Heart right ventricle (tissue), 16 donors: Measurements from ENCODE around the gene FYN. TPM values are rescaled to one million over a fixed set of nuclear protein-coding genes. Genes with fewer than 3 reads are reported as not detected.

Source experiments
- ATAC-seq, 8 donors: fragments of 200-7000 bp; cut with Tn5 transposase; one replicate each; pipeline ENCODE4 v1.9.1; 2020; ENCODE audit warnings: mild to moderate bottlenecking in 8 of 8, moderate library complexity in 8 of 8, moderate number of reproducible peaks in 1 of 8
- DNase-seq, 2 donors: peaks; one replicate each; pipeline ENCODE4 v3.0.0-alpha.2; 2020
- H3K27ac ChIP-seq, 10 donors: fragments of 200-600 bp; sonication (generic) in 2 of 10; one replicate each; pipeline versions ENCODE4 v1.5.0 to v1.8.0; 2020 to 2022; ENCODE audit warnings: mild to moderate bottlenecking in 3 of 10
- H3K27me3 ChIP-seq, 7 donors: fragments of 200-600 bp; one replicate each; pipeline ENCODE4 v1.8.0; 2021 to 2022; ENCODE audit warnings: mild to moderate bottlenecking in 2 of 7
- H3K36me3 ChIP-seq, 9 donors: fragments of 200-600 bp; sonication (generic) in 1 of 9; one replicate each; pipeline versions ENCODE4 v1.5.0 to v1.8.0; 2020 to 2022; ENCODE audit warnings: mild to moderate bottlenecking in 2 of 9
- H3K4me1 ChIP-seq, 9 donors: fragments of 200-600 bp; sonication (generic) in 1 of 9; one replicate each; pipeline versions ENCODE4 v1.5.0 to v1.8.0; 2020 to 2022; ENCODE audit warnings: mild to moderate bottlenecking in 4 of 9
- H3K4me3 ChIP-seq, 10 donors: fragments of 200-600 bp; sonication (generic) in 2 of 10; one replicate each; pipeline versions ENCODE4 v1.5.0 to v1.8.0; 2020 to 2022; ENCODE audit warnings: mild to moderate bottlenecking in 7 of 10, moderate library complexity in 2 of 10
- H3K9me3 ChIP-seq, 11 donors: fragments of 200-600 bp in 10 of 11; sonication (generic) in 2 of 11; one replicate each; pipeline versions ENCODE4 v1.5.0 to v1.8.0; 2013 to 2022; ENCODE audit warnings: mild to moderate bottlenecking in 2 of 11, control low read depth in 1 of 11, moderate library complexity in 1 of 11
- WGBS, 2 donors: extraction: QIAGEN DNeasy Blood & Tissue Kit; methylation state at CpG; one replicate each; pipeline ENCODE4 v1.1.7; 2013; ENCODE audit warnings: inconsistent platforms in 1 of 2; 5-methylcytosine and 5-hydroxymethylcytosine counted together
- intact Hi-C, 10 donors: fragments of 100-400 bp; cut with DNase I; formaldehyde crosslinking; loops; one replicate each; pipeline versions ENCODE4 v1.11.1 to v1.14.2; 2022
- polyA plus RNA-seq, 2 donors: library from polyadenylated mRNA; stranded (reverse); fragments of 200-250 nt; gene quantifications; one replicate each; pipeline ENCODE4 v1.2.3, GENCODE V29; 2013
- total RNA-seq, 10 donors: library from RNA; stranded (reverse); fragmentation: NEBNext Ultra II Directional in 3 of 10; extraction: Animal tissue kit (Norgen Biotek cat#: 25700) in 3 of 10; gene quantifications; one replicate each; pipeline versions ENCODE4 v1.2.1 to v1.2.4, GENCODE V29; 2021 to 2023
- TF ChIP-seq, protein P1 (sequence below), 9 donors: fragments of 200-600 bp; sonication (generic) in 2 of 9; IDR thresholded peaks; one replicate each; pipeline versions ENCODE4 v1.5.0 to v1.8.0; 2021 to 2022; ENCODE audit warnings: antibody characterized with exemption in 9 of 9, mild to moderate bottlenecking in 5 of 9, moderate library complexity in 1 of 9
- donor health status: Arrhythmogenic right ventricular cardiomyopathy.
- donor health status: ischemic (EF 13 %, LVEDD 7.1; RV severe dilation, severe dysfunction).
- donor health status: healthy with polysubstance abuse.
- donor health status: DM: no; HTN: yes; CAD: no.
- donor health status: DM: no; HTN: no; CAD: no.
- donor health status: ischemic (EF 25% LVEDD 6.9; RV normal size, moderate dysfunction).
- donor health status: ischemic (EF 25% LVEDD 5.7; RV mildly dilated, moderate dysfunction).
- donor health status: healthy.
- donor health status: DM: yes; HTN: yes; CAD: no.
- donor health status: Ischemic cardiomyopathy.
- donor health status: ischemic (EF 35%, LVEDD 5.7; RV mildly dilated, moderate dysfunction).
- donor health status: nonischemic (EF 11% LVEDD 7.7; RV severe dilation, severe dysfunction).
- donor health status: DM: yes; HTN: yes; CAD: no.
- donor health status: PGD.
- donor health status: ischemic (EF 29% LVEDD 5.4; RV normal size, mild dysfunction).
- donor health status: nonischemic (EF 23%, LVEDD 6.1; RV moderate dilation, normal function).

The FYN gene
- total and polyA plus RNA-seq, 12 donors: 19.1 to 58.1 (median 42.2) TPM

DNA sequence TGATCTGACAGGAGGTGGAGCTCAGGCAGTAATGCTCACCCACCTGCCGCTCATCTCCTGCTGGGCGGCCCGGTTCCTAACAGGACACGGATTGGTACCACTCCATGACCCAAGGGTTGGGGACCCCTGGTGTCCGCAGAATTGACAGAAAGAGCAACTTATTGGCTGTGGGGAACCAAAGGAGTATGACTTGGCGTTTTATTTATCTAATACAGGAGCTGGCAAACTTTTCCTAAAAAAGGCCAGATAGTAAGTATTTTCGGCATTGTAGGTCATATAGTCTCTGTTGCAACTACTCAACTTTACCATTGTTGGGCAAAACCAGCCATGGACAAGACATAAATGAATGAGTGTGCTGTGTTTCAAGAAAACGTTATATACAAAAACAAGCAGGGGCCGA lies 223.2 kb downstream of the FYN start:
- 75 to 86% methylated on average over 9 of the region's 9 CpGs for WGBS, 2 donors
- intact Hi-C loops: no loop called here
- Histone ChIP-seq H3K36me3 (peaks cover 0 to 3% (median 0%) of the 10 kb centered on the region in 9 donors), H3K27ac (no peak overlapping the region), H3K27me3 (no peaks in the 10 kb centered on the region), H3K4me3 (no peak overlapping the region), H3K4me1 (peaks cover 0 to 6% (median 0%) of the 10 kb centered on the region in 9 donors), H3K9me3 (no peaks in the 10 kb centered on the region)
- TF ChIP-seq, protein P1, sequence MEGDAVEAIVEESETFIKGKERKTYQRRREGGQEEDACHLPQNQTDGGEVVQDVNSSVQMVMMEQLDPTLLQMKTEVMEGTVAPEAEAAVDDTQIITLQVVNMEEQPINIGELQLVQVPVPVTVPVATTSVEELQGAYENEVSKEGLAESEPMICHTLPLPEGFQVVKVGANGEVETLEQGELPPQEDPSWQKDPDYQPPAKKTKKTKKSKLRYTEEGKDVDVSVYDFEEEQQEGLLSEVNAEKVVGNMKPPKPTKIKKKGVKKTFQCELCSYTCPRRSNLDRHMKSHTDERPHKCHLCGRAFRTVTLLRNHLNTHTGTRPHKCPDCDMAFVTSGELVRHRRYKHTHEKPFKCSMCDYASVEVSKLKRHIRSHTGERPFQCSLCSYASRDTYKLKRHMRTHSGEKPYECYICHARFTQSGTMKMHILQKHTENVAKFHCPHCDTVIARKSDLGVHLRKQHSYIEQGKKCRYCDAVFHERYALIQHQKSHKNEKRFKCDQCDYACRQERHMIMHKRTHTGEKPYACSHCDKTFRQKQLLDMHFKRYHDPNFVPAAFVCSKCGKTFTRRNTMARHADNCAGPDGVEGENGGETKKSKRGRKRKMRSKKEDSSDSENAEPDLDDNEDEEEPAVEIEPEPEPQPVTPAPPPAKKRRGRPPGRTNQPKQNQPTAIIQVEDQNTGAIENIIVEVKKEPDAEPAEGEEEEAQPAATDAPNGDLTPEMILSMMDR (IDR thresholded peaks at IDR 0.05): no peak
- no peak for DNase-seq
- ATAC-seq: no peak

- H3K4me1 ChIP-seq: peaks cover 0 to 3% (median 0%) of the 10 kb centered on the region in 9 donors
- 97 to 98% methylated on average over 5 of the region's 5 CpGs for WGBS, 2 donors
- no peaks in the 10 kb centered on the region for H3K27me3 ChIP-seq
- H3K9me3 ChIP-seq: no peaks in the 10 kb centered on the region
- peaks cover 0 to 3% (median 0%) of the 10 kb centered on the region in 9 donors for H3K36me3 ChIP-seq
- no peak overlapping the region for H3K4me3 ChIP-seq
- peak overlapping the region in 1 of 10 donors; percentile 44 for H3K27ac ChIP-seq
- ATAC-seq (no peak), DNase-seq (no peak)
- intact Hi-C loops: loop anchor here in 6 of 10 donors (10.0 kb wide), 4 partner anchors 163 to 393 kb away; partner anchors contain the start of gene REV3L (in 1 of the 6)
- TF ChIP-seq, protein P1 (IDR thresholded peaks at IDR 0.05): no peak
Measured at GRCh38 chr6:111648100-111648499, 225.2 kb downstream of the FYN start.

DNA sequence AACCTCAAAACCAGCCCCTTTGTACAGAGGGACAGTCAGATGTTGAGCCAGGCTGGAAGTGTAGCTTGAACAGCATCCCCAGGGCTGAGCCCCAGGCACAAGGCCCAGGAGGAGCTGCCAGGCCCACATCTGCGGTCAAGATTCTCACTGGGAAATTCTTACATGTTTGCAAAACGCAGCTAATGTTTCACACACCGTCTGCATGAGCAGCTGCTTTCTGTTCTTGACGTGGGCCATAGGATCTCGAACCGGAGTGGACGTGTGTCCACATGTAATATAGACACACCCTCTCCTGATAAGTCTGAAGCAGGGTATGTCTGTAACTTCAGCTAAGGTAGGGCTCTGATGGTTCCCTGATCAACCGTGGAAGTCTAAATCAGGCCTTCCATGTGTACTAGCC lies 226.3 kb downstream of the FYN start:
- H3K27ac ChIP-seq: peak overlapping the region in 6 of 10 donors; percentile 10 to 58 (median 28)
- TF ChIP-seq, protein P1 (IDR thresholded peaks at IDR 0.05): no peak
- DNase-seq: peak in 1 of 2 donors; percentile 50
- H3K36me3 ChIP-seq: peaks cover 0 to 3% (median 0%) of the 10 kb centered on the region in 9 donors
- peak; percentile 21 to 73 (median 55) for ATAC-seq
- peaks cover 0 to 14% (median 0%) of the 10 kb centered on the region in 9 donors for H3K4me1 ChIP-seq
- H3K9me3 ChIP-seq: no peaks in the 10 kb centered on the region
- H3K27me3 ChIP-seq: no peaks in the 10 kb centered on the region
- intact Hi-C loops: loop anchor here in 6 of 10 donors (10.0 kb wide), 4 partner anchors 162 to 392 kb away; partner anchors contain the start of gene REV3L (in 1 of the 6)
- H3K4me3 ChIP-seq: no peak overlapping the region
- WGBS, 2 donors: 79 to 81% methylated on average over 8 of the region's 8 CpGs

DNA sequence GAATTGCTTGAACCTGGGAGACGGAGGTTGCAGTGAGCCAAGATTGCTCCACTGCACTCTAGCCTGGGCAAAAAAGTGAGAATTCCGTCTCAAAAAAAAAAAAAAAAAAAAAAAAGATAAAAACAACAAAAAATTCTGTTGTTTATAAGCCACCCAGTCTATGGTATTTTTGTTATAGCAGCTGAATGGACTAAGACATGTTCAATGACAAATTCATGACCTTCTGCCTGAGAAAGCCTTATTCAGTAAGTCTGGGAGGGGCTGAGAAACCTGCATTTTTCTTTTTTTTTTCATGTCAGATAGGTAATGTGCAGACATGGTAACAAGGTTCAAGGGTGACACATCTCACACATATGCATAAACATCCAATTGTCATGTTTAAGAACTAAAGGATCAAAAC lies 227.2 kb downstream of the FYN start:
- no peaks in the 10 kb centered on the region for H3K9me3 ChIP-seq
- TF ChIP-seq, protein P1 (IDR thresholded peaks at IDR 0.05): no peak
- peaks cover 0 to 14% (median 0%) of the 10 kb centered on the region in 9 donors for H3K4me1 ChIP-seq
- no peak overlapping the region for H3K4me3 ChIP-seq
- intact Hi-C loops: loop anchor here in 6 of 10 donors (10.0 kb wide), 4 partner anchors 161 to 391 kb away; partner anchors contain the start of gene REV3L (in 1 of the 6)
- peaks cover 0 to 3% (median 0%) of the 10 kb centered on the region in 9 donors for H3K36me3 ChIP-seq
- DNase-seq (no peak), ATAC-seq (no peak)
- no peak overlapping the region for H3K27ac ChIP-seq
- no peaks in the 10 kb centered on the region for H3K27me3 ChIP-seq
- WGBS, 2 donors: 58 to 68% methylated on average over 2 of the region's 2 CpGs
